A549 (cell line): ENCODE data around the gene MARCHF9. TPM values are rescaled to one million over a fixed set of nuclear protein-coding genes. Genes with fewer than 3 reads are reported as not detected.
A peak's percentile ranks its signal among the peaks of the same experiment; 100 is the strongest.

ENCODE experiments used
- BCL3 ChIP-seq: fragments of >200 bp; sonication (Bioruptor Twin); formaldehyde crosslinking; IDR thresholded peaks from 3 replicates; pipeline ENCODE4 v1.6.1; 2016
- BHLHE40 ChIP-seq: IDR thresholded peaks from 2 replicates; pipeline ENCODE4 v1.6.1; 2012; ENCODE audit warnings: low read depth, low read length, inconsistent platforms
- CBX8 ChIP-seq: fragments of 200-600 bp; sonication (generic); IDR thresholded peaks from 2 replicates; pipeline ENCODE4 v1.6.1; 2016
- CHD4 ChIP-seq: fragments of 200-600 bp; sonication (generic); IDR thresholded peaks from 2 replicates; pipeline ENCODE4 v1.6.1; 2016; ENCODE audit warnings: antibody characterized with exemption, mild to moderate bottlenecking, borderline replicate concordance
- CTCF ChIP-seq: fragments of >200 bp; sonication (Bioruptor Twin); formaldehyde crosslinking; IDR thresholded peaks from 3 replicates; pipeline ENCODE4 v1.5.1; 2016
- EHF ChIP-seq: fragments of 250-450 bp; sonication (Bioruptor Pico); IDR thresholded peaks from 2 replicates; pipeline ENCODE4 v1.5.0; 2020; ENCODE audit warnings: mild to moderate bottlenecking
- EHMT2 ChIP-seq: fragments of 200-600 bp; sonication (generic); IDR thresholded peaks from 2 replicates; pipeline ENCODE4 v1.6.1; 2016; ENCODE audit warnings: antibody characterized with exemption, low read depth, mild to moderate bottlenecking, moderate library complexity
- ELK1 ChIP-seq: fragments of 150-350 bp; IDR thresholded peaks from 2 replicates; pipeline ENCODE4 v1.6.1; 2014; ENCODE audit warnings: low read depth, mild to moderate bottlenecking, low read length
- FOSB ChIP-seq: fragments of 250-450 bp; sonication (Bioruptor Pico); IDR thresholded peaks from 2 replicates; pipeline ENCODE4 v1.5.0; 2020; ENCODE audit warnings: mild to moderate bottlenecking, moderate library complexity
- FOSL2 ChIP-seq, 2 experiments: fragments of 450-650 bp in 1 of 2; fragments of >200 bp in 1 of 2; sonication (Bioruptor Twin) in 1 of 2; formaldehyde crosslinking; IDR thresholded peaks; 2 replicates each; pipeline versions ENCODE4 v1.5.0 to v1.6.1; 2016 to 2020; ENCODE audit warnings: mild to moderate bottlenecking in 1 of 2, moderate library complexity in 1 of 2
- FOXS1 ChIP-seq: fragments of 250-450 bp; sonication (Bioruptor Pico); IDR thresholded peaks from 2 replicates; pipeline ENCODE4 v1.5.0; 2020; ENCODE audit warnings: mild to moderate bottlenecking, moderate library complexity
- GATA3 ChIP-seq: IDR thresholded peaks from 2 replicates; pipeline ENCODE4 v1.6.1; 2012; ENCODE audit warnings: borderline replicate concordance
- HMGXB4 ChIP-seq: fragments of 250-450 bp; sonication (Bioruptor Pico); IDR thresholded peaks from 2 replicates; pipeline ENCODE4 v1.5.0; 2021; ENCODE audit warnings: mild to moderate bottlenecking, moderate library complexity, borderline replicate concordance
- HOXA7 ChIP-seq: fragments of 250-450 bp; sonication (Bioruptor Pico); IDR thresholded peaks from 2 replicates; pipeline ENCODE4 v1.5.0; 2020; ENCODE audit warnings: mild to moderate bottlenecking, moderate library complexity
- HOXB13 ChIP-seq: fragments of 250-450 bp; sonication (Bioruptor Pico); IDR thresholded peaks from 2 replicates; pipeline ENCODE4 v1.5.0; 2020; ENCODE audit warnings: low read depth, mild to moderate bottlenecking, moderate library complexity
- HOXB5 ChIP-seq: fragments of 250-450 bp; sonication (Bioruptor Pico); IDR thresholded peaks from 2 replicates; pipeline ENCODE4 v1.5.0; 2020; ENCODE audit warnings: mild to moderate bottlenecking, moderate library complexity
- KDM1A ChIP-seq: fragments of 200-600 bp; sonication (generic); IDR thresholded peaks from 2 replicates; pipeline ENCODE4 v1.6.1; 2016; ENCODE audit warnings: low read depth, mild to moderate bottlenecking
- KDM5A ChIP-seq: fragments of 200-600 bp; sonication (generic); IDR thresholded peaks from 2 replicates; pipeline ENCODE4 v1.6.1; 2016; ENCODE audit warnings: antibody characterized with exemption, mild to moderate bottlenecking
- MAFK ChIP-seq: fragments of 450-650 bp; IDR thresholded peaks from 2 replicates; pipeline ENCODE4 v1.6.1; 2014; ENCODE audit not compliant: partially characterized antibody
- MAX ChIP-seq: IDR thresholded peaks from 2 replicates; pipeline ENCODE4 v1.6.1; 2012
- MYC ChIP-seq: IDR thresholded peaks from 2 replicates; pipeline ENCODE4 v1.6.1; 2012; ENCODE audit warnings: mild to moderate bottlenecking, inconsistent platforms, low read length, improper control_type of control experiment, borderline replicate concordance
- NFE2L2 ChIP-seq: fragments of 150-350 bp; conservative IDR thresholded peaks from 2 replicates; pipeline ENCODE4 v1.6.1; 2014; ENCODE audit warnings: low read length
- NR3C1 ChIP-seq: fragments of >200 bp; sonication (Bioruptor Twin); formaldehyde crosslinking; IDR thresholded peaks from 3 replicates; pipeline ENCODE4 v1.6.1; 2017
- PBX3 ChIP-seq: IDR thresholded peaks from 2 replicates; pipeline ENCODE4 v1.6.1; 2012
- PHF8 ChIP-seq: fragments of 200-600 bp; sonication (generic); IDR thresholded peaks from 2 replicates; pipeline ENCODE4 v1.6.1; 2016; ENCODE audit warnings: low read depth, mild to moderate bottlenecking, antibody characterized with exemption, moderate library complexity, borderline replicate concordance
- POLR2A ChIP-seq: IDR thresholded peaks from 2 replicates; pipeline ENCODE4 v1.6.1; 2012; ENCODE audit warnings: mild to moderate bottlenecking, low read length
- POLR2AphosphoS2 ChIP-seq: conservative IDR thresholded peaks from 2 replicates; pipeline ENCODE4 v1.6.1; 2012; ENCODE audit warnings: low read length, improper control_type of control experiment, inconsistent platforms
- RARB ChIP-seq: fragments of 250-450 bp; sonication (Bioruptor Pico); IDR thresholded peaks from 2 replicates; pipeline ENCODE4 v1.8.0; 2021; ENCODE audit warnings: mild to moderate bottlenecking, moderate library complexity
- RCOR1 ChIP-seq: fragments of 150-350 bp; IDR thresholded peaks from 2 replicates; pipeline ENCODE4 v1.6.1; 2014; ENCODE audit warnings: antibody characterized with exemption, low read length, low read depth
- RFX5 ChIP-seq: fragments of 450-650 bp; IDR thresholded peaks from 2 replicates; pipeline ENCODE4 v1.7.1; 2014; ENCODE audit warnings: antibody characterized with exemption, mild to moderate bottlenecking, moderate library complexity
- RNF2 ChIP-seq: fragments of 200-600 bp; sonication (generic); IDR thresholded peaks from 2 replicates; pipeline ENCODE4 v1.6.1; 2016; ENCODE audit warnings: low read depth, mild to moderate bottlenecking, antibody characterized with exemption, moderate library complexity, borderline replicate concordance
- SMC3 ChIP-seq: fragments of >200 bp; sonication (Bioruptor Twin); formaldehyde crosslinking; IDR thresholded peaks from 3 replicates; pipeline ENCODE4 v1.6.1; 2018; ENCODE audit warnings: inconsistent platforms
- SREBF2 ChIP-seq: fragments of 450-650 bp; IDR thresholded peaks from 2 replicates; pipeline ENCODE4 v1.6.1; 2014; ENCODE audit warnings: mild to moderate bottlenecking, moderate library complexity
- ZC3H11A ChIP-seq: fragments of 450-650 bp; IDR thresholded peaks from 2 replicates; pipeline ENCODE4 v1.6.1; 2014; ENCODE audit warnings: antibody characterized with exemption, mild to moderate bottlenecking
- ZFP36 ChIP-seq: fragments of 450-650 bp; IDR thresholded peaks from 2 replicates; pipeline ENCODE4 v1.6.1; 2014; ENCODE audit warnings: borderline replicate concordance; ENCODE audit not compliant: partially characterized antibody
- ZNF302 ChIP-seq: fragments of 250-450 bp; sonication (Bioruptor Pico); IDR thresholded peaks from 2 replicates; pipeline ENCODE4 v1.9.0; 2021; ENCODE audit warnings: inconsistent platforms, mild to moderate bottlenecking, moderate library complexity
- ZSCAN20 ChIP-seq: fragments of 250-450 bp; sonication (Bioruptor Pico); IDR thresholded peaks from 2 replicates; pipeline ENCODE4 v1.8.0; 2022; ENCODE audit warnings: mild to moderate bottlenecking, moderate library complexity
- polyA plus RNA-seq, 4 experiments: library from polyadenylated mRNA; depleted of rRNA in 3 of 4; stranded (reverse); fragments of >200 nt; fragmentation: RNase III in 1 of 4; extraction: RNeasy Plus Mini Kit Qiagen cat#74134 plus additional on column Dnase treatment in 1 of 4; gene quantifications; 2 replicates in 3 of 4; 3 replicates in 1 of 4; pipeline ENCODE4 v1.2.3, GENCODE V29; 2011 to 2017

Gene MARCHF9
- polyA plus RNA-seq, 2 of the 4 experiments (the other 2 are of a cell fraction): 6.8 to 7.2 TPM

GRCh38 chr12:57771873-57772428, 17.0 kb downstream of the MARCHF9 start, which contains the start of gene METTL1 (continued):
- TF ChIP-seq CBX8 (no peak), CHD4 (no peak), MAX (peak; percentile 100), BHLHE40 (no peak), RNF2 (no peak), ZC3H11A (no peak), NR3C1 (no peak), RFX5 (peak; percentile 63; the same call in 1 of the 2 replicates), SMC3 (no peak), POLR2A (peak; percentile 88), PBX3 (peak; percentile 57; the same call in 1 of the 2 replicates), RARB (no peak), NFE2L2 (no peak), MYC (peak; percentile 100), ZNF302 (CRISPR knock-in tag) (no peak), ZFP36 (no peak), POLR2AphosphoS2 (no peak), SREBF2 (no peak), GATA3 (peak; percentile 55; the same call in 1 of the 2 replicates), FOSL2 (IDR thresholded peaks at IDR 0.05) (no peak), FOSL2 (CRISPR knock-in tag; IDR thresholded peaks at IDR 0.05) (peak; percentile 33), CTCF (no peak), EHMT2 (no peak), ZSCAN20 (CRISPR knock-in tag) (no peak), KDM1A (no peak), HOXA7 (no peak), MAFK (no peak), KDM5A (peak; percentile 94), HMGXB4 (no peak), FOXS1 (CRISPR knock-in tag) (0 out of 2 replicates have a peak, but pooled peaks have one; percentile 39), EHF (CRISPR knock-in tag) (no peak), ELK1 (no peak), HOXB13 (CRISPR knock-in tag) (no peak), BCL3 (peak; percentile 96), FOSB (CRISPR knock-in tag) (no peak), RCOR1 (no peak), PHF8 (peak; percentile 99), HOXB5 (CRISPR knock-in tag) (peak; percentile 38; the same call in 1 of the 2 replicates)
